GM12891 (cell line): Measurements from ENCODE around the gene SLC9A9.

Source experiments
- POLR2A ChIP-seq: IDR thresholded peaks from 2 replicates; pipeline ENCODE4 v1.6.1; 2011; ENCODE audit warnings: low read depth, low read length, control low read depth
- POLR2AphosphoS5 ChIP-seq: IDR thresholded peaks from 2 replicates; pipeline ENCODE4 v1.6.1; 2011; ENCODE audit warnings: low read depth, low read length, control low read depth
- POU2F2 ChIP-seq: IDR thresholded peaks from 2 replicates; pipeline ENCODE4 v1.6.1; 2011; ENCODE audit warnings: low read depth, mild to moderate bottlenecking, control low read depth, low read length, moderate library complexity
- TAF1 ChIP-seq: IDR thresholded peaks from 2 replicates; pipeline ENCODE4 v1.6.1; 2011; ENCODE audit warnings: low read depth, low read length, control low read depth

GRCh38 chr3:143657391-143657790 is 190.9 kb downstream of the SLC9A9 start:
- TF ChIP-seq TAF1: no peak
- TF ChIP-seq POLR2A: no peak
- TF ChIP-seq POLR2AphosphoS5: no peak
- TF ChIP-seq POU2F2: no peak
